T-helper 9 cell (primary cell): ENCODE results near the gene MAP1B.
"Not testable (repeated sequence)": the region's sequence is repeated elsewhere in the genome, so short reads cannot be mapped to it uniquely, and the experiment has no call there.

Experiments
- DNase-seq: peaks from one replicate; pipeline ENCODE4 v3.0.0-alpha.2; 2020

Gene MAP1B

GRCh38 chr5:72166070-72166979 lies 59.0 kb downstream of the MAP1B start:
- no peak for DNase-seq

GRCh38 chr5:72167257-72167656 lies 60.0 kb downstream of the MAP1B start:
- DNase-seq = no peak

GRCh38 chr5:72167804-72168203 lies 60.5 kb downstream of the MAP1B start:
- DNase-seq = no peak

- DNase-seq = no peak
Observed at GRCh38 chr5:72170101-72170500, 62.8 kb downstream of the MAP1B start.

- DNase-seq = not testable (repeated sequence)
Observed at GRCh38 chr5:72171181-72171580, 63.9 kb downstream of the MAP1B start.

GRCh38 chr5:72171667-72172066 lies 64.4 kb downstream of the MAP1B start:
- DNase-seq = no peak

- DNase-seq = no peak
Observed at GRCh38 chr5:72172786-72173185, 65.5 kb downstream of the MAP1B start.

- no peak for DNase-seq
Observed at GRCh38 chr5:72177538-72177937, 70.3 kb downstream of the MAP1B start.

GRCh38 chr5:72179028-72179815 lies 71.9 kb downstream of the MAP1B start:
- DNase-seq = no peak

- DNase-seq = no peak
Observed at GRCh38 chr5:72179816-72180440, 72.7 kb downstream of the MAP1B start.

GRCh38 chr5:72180925-72181324 lies 73.7 kb downstream of the MAP1B start:
- no peak for DNase-seq

- DNase-seq = no peak
Observed at GRCh38 chr5:72182686-72183085, 75.4 kb downstream of the MAP1B start.

GRCh38 chr5:72183101-72183520 lies 75.8 kb downstream of the MAP1B start:
- DNase-seq = no peak

GRCh38 chr5:72184408-72184807 lies 77.1 kb downstream of the MAP1B start:
- no peak for DNase-seq

- DNase-seq = no peak
Observed at GRCh38 chr5:72185496-72186329, 78.4 kb downstream of the MAP1B start.

GRCh38 chr5:72187388-72188075 lies 80.3 kb downstream of the MAP1B start:
- DNase-seq = no peak

GRCh38 chr5:72188166-72188565 lies 80.9 kb downstream of the MAP1B start:
- DNase-seq = no peak

- no peak for DNase-seq
Observed at GRCh38 chr5:72189146-72189545, 81.9 kb downstream of the MAP1B start.

- no peak for DNase-seq
Observed at GRCh38 chr5:72191404-72191803, 84.1 kb downstream of the MAP1B start.

GRCh38 chr5:72194846-72195245 lies 87.6 kb downstream of the MAP1B start:
- no peak for DNase-seq

GRCh38 chr5:72195581-72195980 lies 88.3 kb downstream of the MAP1B start:
- no peak for DNase-seq

- no peak for DNase-seq
Observed at GRCh38 chr5:72197393-72197792, 90.1 kb downstream of the MAP1B start.
